GM12874 (cell line): ENCODE data around the gene PMS2.
A peak's percentile ranks its signal among the peaks of the same experiment; 100 is the strongest.
"Not testable (repeated sequence)": the region's sequence is repeated elsewhere in the genome, so short reads cannot be mapped to it uniquely, and the experiment has no call there.

ENCODE experiments used
- TF ChIP-seq, protein P1 (sequence below): IDR thresholded peaks from 2 replicates; pipeline ENCODE4 v1.5.1; 2011; ENCODE audit warnings: low read depth, mild to moderate bottlenecking, control low read depth, low read length, moderate library complexity; ENCODE audit not compliant: insufficient read depth

The PMS2 gene

DNA sequence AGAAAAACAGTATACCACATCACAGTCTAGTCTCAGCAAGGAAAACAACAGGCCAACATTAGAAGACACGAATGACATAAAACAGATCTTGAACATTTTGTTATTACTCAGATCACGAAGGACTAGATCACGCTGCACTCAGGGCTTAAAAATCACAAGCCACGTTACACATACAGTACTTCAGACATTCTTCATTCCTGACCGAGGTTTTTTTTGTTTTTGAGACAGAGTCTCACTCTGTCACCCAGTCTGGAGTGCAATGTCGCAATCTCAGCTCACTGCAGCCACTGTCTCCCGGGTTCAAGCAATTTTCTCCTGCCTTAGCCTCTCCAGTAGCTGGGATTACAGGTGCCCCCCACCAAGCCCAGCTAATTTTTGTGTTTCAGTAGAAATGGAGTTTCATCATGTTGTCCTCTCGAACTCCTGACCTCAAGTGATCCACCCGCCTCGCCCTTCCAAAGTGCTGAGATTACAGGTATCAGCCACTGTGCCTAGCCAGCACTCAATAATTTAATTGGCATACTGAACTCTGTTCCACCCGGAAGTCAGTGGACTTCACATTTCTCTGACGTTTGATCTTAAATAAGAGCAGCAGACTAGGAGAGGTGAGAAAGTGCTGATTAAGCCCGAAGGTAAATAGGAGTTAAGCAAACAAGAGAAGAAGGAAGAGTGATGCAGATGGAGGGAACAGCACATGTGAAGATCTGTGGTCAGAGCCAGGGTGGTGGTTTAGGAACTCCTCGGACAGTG is 3.7 kb upstream of the PMS2 start:
- TF ChIP-seq, protein P1, sequence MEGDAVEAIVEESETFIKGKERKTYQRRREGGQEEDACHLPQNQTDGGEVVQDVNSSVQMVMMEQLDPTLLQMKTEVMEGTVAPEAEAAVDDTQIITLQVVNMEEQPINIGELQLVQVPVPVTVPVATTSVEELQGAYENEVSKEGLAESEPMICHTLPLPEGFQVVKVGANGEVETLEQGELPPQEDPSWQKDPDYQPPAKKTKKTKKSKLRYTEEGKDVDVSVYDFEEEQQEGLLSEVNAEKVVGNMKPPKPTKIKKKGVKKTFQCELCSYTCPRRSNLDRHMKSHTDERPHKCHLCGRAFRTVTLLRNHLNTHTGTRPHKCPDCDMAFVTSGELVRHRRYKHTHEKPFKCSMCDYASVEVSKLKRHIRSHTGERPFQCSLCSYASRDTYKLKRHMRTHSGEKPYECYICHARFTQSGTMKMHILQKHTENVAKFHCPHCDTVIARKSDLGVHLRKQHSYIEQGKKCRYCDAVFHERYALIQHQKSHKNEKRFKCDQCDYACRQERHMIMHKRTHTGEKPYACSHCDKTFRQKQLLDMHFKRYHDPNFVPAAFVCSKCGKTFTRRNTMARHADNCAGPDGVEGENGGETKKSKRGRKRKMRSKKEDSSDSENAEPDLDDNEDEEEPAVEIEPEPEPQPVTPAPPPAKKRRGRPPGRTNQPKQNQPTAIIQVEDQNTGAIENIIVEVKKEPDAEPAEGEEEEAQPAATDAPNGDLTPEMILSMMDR: no peak

GRCh38 chr7:6011541-6011940 is 2.7 kb upstream of the PMS2 start:
- TF ChIP-seq, protein P1: no peak

DNA sequence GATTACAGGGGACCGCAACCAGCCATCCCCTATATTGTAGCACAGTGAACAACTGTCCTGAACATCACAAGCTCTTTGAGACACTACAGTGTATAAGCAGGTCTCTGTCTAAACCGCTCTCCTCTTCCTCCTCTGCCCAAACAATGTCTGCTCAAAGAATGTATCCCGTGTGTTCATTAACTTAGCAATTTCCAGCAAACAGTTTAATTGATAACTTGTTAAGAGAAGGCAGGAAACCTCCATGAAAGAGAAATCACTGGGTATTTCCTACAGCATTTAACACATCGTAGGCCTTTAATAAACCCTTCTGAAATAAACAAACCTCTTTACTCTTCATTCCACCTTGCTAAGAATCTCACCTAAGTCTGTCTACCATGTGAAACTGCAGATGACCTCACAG is 1.5 kb downstream of the PMS2 start:
- TF ChIP-seq, protein P1: no peak

DNA sequence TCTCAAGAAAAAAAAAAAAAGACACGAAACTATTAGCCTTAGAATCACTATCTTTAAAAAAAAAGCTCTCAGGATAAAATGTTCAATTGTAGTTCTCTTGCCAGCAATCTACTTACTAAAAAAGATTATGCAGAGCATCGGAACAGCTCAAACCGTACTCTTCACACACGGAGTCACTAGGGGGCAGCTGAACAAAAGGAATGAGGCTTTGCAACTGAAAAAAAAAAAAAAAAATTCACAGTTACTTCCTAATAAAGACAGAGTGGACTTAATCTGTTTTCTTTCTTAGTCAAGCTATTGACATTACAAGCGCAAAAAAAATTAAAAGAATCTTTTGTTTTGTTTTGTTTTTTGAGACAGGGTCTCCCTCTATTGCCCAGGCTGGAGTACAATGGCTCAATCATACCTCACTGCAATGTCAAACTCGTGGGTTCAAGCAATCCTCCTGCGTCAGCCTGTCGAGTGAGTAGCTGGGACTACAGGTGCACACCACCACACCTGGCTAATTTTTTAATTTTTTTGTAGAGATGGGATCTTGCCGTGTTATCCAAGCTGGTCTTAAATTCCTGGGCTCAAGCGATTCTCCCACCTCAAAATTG is 11.5 kb downstream of the PMS2 start:
- TF ChIP-seq, protein P1: peak; percentile 28; the same call in 1 of the 2 replicates

DNA sequence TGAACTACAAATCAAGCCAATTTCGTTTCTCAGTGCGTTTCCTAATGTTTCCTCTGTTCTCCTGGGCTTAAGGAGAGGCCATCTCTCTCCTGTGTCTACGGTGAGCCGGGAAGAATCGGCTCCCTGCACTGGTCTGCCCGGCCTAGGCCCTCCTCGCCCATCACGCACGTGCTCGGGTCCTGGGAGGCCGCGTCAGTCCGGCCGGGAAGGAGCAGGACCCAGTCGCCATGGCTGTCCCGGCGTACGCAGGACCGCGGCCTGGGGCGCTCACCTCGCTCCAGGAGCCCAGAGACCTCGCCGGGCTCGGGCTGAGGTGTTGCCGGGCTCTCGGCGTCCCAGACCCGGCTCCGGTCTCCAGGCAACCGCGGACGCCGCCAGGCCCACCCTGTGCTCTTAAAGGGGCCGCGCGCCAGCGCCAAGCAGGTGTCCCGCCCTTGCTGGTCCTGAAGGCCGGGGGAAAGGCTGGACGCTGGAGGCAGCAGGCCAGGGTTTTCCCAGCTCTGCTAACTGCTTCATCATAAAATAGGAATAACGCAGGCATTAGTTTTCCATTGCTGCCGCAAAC is 38.4 kb downstream of the PMS2 start, which contains the start of gene RSPH10B:
RSPH10B (minus strand) TSS at position 343 of the 565 bp plus-strand sequence. CDS start 3,573 bp downstream, outside the sequence.
- TF ChIP-seq, protein P1: not testable (repeated sequence)
